Neural progenitor cell (in vitro differentiated cells): ENCODE results near the gene LRRC63.

Source experiments
- EZH2phosphoT487 ChIP-seq: fragments of 200-600 bp; sonication (generic); IDR thresholded peaks from 2 replicates; pipeline ENCODE4 v1.6.1; 2017; ENCODE audit warnings: antibody characterized with exemption
- TF ChIP-seq, protein P1 (sequence below): fragments of 200-600 bp; sonication (generic); IDR thresholded peaks from 2 replicates; pipeline ENCODE4 v1.5.1; 2017; ENCODE audit warnings: antibody characterized with exemption, mild to moderate bottlenecking

DNA sequence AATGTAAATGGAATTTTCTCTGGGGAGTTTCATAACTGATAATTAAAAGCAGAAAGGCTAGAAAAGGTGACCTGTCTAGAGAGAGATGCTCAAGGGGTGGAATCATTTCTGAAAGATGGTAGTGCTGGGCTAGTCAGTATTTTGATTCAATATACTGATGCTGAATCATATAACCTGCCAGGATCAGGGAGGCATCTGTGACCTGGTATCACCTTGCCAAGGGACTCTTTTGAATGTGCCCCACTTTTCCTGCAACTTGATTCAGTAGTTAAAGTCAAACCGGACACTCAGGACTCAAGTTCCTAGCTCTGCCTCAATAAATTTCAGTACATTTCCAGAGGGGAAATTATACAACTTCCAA is 45.5 kb upstream of the LRRC63 start:
- TF ChIP-seq, protein P1, sequence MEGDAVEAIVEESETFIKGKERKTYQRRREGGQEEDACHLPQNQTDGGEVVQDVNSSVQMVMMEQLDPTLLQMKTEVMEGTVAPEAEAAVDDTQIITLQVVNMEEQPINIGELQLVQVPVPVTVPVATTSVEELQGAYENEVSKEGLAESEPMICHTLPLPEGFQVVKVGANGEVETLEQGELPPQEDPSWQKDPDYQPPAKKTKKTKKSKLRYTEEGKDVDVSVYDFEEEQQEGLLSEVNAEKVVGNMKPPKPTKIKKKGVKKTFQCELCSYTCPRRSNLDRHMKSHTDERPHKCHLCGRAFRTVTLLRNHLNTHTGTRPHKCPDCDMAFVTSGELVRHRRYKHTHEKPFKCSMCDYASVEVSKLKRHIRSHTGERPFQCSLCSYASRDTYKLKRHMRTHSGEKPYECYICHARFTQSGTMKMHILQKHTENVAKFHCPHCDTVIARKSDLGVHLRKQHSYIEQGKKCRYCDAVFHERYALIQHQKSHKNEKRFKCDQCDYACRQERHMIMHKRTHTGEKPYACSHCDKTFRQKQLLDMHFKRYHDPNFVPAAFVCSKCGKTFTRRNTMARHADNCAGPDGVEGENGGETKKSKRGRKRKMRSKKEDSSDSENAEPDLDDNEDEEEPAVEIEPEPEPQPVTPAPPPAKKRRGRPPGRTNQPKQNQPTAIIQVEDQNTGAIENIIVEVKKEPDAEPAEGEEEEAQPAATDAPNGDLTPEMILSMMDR, result no peak
- no peak for TF ChIP-seq EZH2phosphoT487
